Osteoblast (primary cell): ENCODE data around the gene YJEFN3. TPM values are rescaled to one million over a fixed set of nuclear protein-coding genes. Genes with fewer than 3 reads are reported as not detected.

Source experiments
- DNase-seq: peaks from one replicate; pipeline ENCODE4 v3.0.0; 2011; ENCODE audit warnings: low spot score, mixed read lengths; ENCODE audit not compliant: insufficient read length; ENCODE audit errors: missing footprints
- H2AFZ ChIP-seq: 2 replicates; pipeline ENCODE4 v1.6.0; 2011; ENCODE audit warnings: mild to moderate bottlenecking, low read length
- H3K27ac ChIP-seq: 2 replicates; pipeline ENCODE4 v1.5.1; 2011; ENCODE audit warnings: mild to moderate bottlenecking, low read depth, low read length, moderate library complexity
- H3K27me3 ChIP-seq: 2 replicates; pipeline ENCODE4 v1.6.0; 2012; ENCODE audit warnings: mild to moderate bottlenecking, control low read depth, inconsistent platforms, low read length, moderate library complexity; ENCODE audit not compliant: insufficient read depth
- H3K36me3 ChIP-seq: 2 replicates; pipeline ENCODE4 v1.5.1; 2011; ENCODE audit warnings: mild to moderate bottlenecking, low read length, control low read depth, moderate library complexity; ENCODE audit not compliant: insufficient read depth
- H3K4me1 ChIP-seq: 2 replicates; pipeline ENCODE4 v1.5.1; 2011; ENCODE audit warnings: mild to moderate bottlenecking, low read length, control low read depth, moderate library complexity; ENCODE audit not compliant: insufficient read depth
- H3K4me2 ChIP-seq: 2 replicates; pipeline ENCODE4 v1.6.0; 2011; ENCODE audit warnings: mild to moderate bottlenecking, low read length; ENCODE audit not compliant: insufficient read depth
- H3K4me3 ChIP-seq: fragments of 200-600 bp; sonication (generic); 3 replicates; pipeline ENCODE4 v1.5.1; 2012; ENCODE audit warnings: mild to moderate bottlenecking, low read length, inconsistent platforms; ENCODE audit not compliant: insufficient read depth
- H3K79me2 ChIP-seq: 2 replicates; pipeline ENCODE4 v1.6.0; 2012; ENCODE audit warnings: mild to moderate bottlenecking, low read length, control low read depth, inconsistent platforms; ENCODE audit not compliant: insufficient read depth
- H3K9me3 ChIP-seq: 2 replicates; pipeline ENCODE4 v1.5.1; 2011; ENCODE audit warnings: low read depth, low read length, control low read depth
- H4K20me1 ChIP-seq: 2 replicates; pipeline ENCODE4 v1.6.0; 2012; ENCODE audit warnings: mild to moderate bottlenecking, low read length, control low read depth; ENCODE audit not compliant: insufficient read depth
- CTCF ChIP-seq: IDR thresholded peaks from 2 replicates; pipeline ENCODE4 v1.5.1; 2011; ENCODE audit warnings: mild to moderate bottlenecking, low read depth, low read length, moderate library complexity; ENCODE audit errors: extremely low read depth
- total RNA-seq: library from RNA; depleted of rRNA; stranded (reverse); fragments of >200 nt; gene quantifications from 2 replicates; pipeline ENCODE4 v1.2.3, GENCODE V29; 2012

YJEFN3 gene
- total RNA-seq, 1 donor, result under 0.01 TPM

GRCh38 chr19:19515642-19516519, 12.8 kb upstream of the YJEFN3 start, which contains the start of gene NDUFA13:
TSS of gene NDUFA13 (plus strand) at chr19:19516225. CDS start at chr19:19516239, 14 bp downstream.
- H3K27me3 ChIP-seq, result no peaks in the 10 kb centered on the region
- peak within 1 kb of the TSS; percentile 96 for H2AFZ ChIP-seq
- H3K27ac ChIP-seq, result peak within 1 kb of the TSS; percentile 77
- DNase-seq, result peak; percentile 98
- H3K79me2 ChIP-seq, result peaks cover 46% of the 10 kb centered on the region
- TF ChIP-seq CTCF, result peak; percentile 17
- H4K20me1 ChIP-seq, result peaks cover 8% of the 10 kb centered on the region
- H3K4me1 ChIP-seq, result peaks cover 12% of the 10 kb centered on the region
- H3K4me3 ChIP-seq, result peak within 1 kb of the TSS; percentile 97
- H3K4me2 ChIP-seq, result peak within 1 kb of the TSS; percentile 98
- peaks cover 3% of the 10 kb centered on the region for H3K9me3 ChIP-seq
- H3K36me3 ChIP-seq, result peaks cover 19% of the 10 kb centered on the region

- peaks cover 55% of the 10 kb centered on the region for H3K79me2 ChIP-seq
- H3K9me3 ChIP-seq, result peaks cover 3% of the 10 kb centered on the region
- H4K20me1 ChIP-seq, result peaks cover 8% of the 10 kb centered on the region
- H3K36me3 ChIP-seq, result peaks cover 20% of the 10 kb centered on the region
- TF ChIP-seq CTCF, result no peak
- H3K27ac ChIP-seq, result no peak overlapping the region
- H2AFZ ChIP-seq, result no peak overlapping the region
- H3K4me2 ChIP-seq, result peak overlapping the region; percentile 98
- no peak for DNase-seq
- H3K4me3 ChIP-seq, result peak overlapping the region; percentile 97
- no peaks in the 10 kb centered on the region for H3K27me3 ChIP-seq
- H3K4me1 ChIP-seq, result peaks cover 12% of the 10 kb centered on the region
These were observed 11.5 kb upstream of the YJEFN3 start for GRCh38 chr19:19517235-19517619.

GRCh38 chr19:19520989-19521388, 7.7 kb upstream of the YJEFN3 start:
- Histone ChIP-seq H3K9me3 (no peaks in the 10 kb centered on the region), H2AFZ (no peak overlapping the region), H3K4me2 (no peak overlapping the region), H3K27ac (no peak overlapping the region), H3K27me3 (no peaks in the 10 kb centered on the region), H3K36me3 (peaks cover 20% of the 10 kb centered on the region), H3K4me3 (no peak overlapping the region), H3K79me2 (peaks cover 86% of the 10 kb centered on the region), H3K4me1 (peaks cover 6% of the 10 kb centered on the region), H4K20me1 (peaks cover 35% of the 10 kb centered on the region)
- peak; percentile 57 for DNase-seq
- no peak for TF ChIP-seq CTCF

GRCh38 chr19:19523177-19523576, 5.5 kb upstream of the YJEFN3 start:
- H3K4me1 ChIP-seq, result no peaks in the 10 kb centered on the region
- H3K9me3 ChIP-seq, result no peaks in the 10 kb centered on the region
- H3K4me3 ChIP-seq, result no peak overlapping the region
- peaks cover 43% of the 10 kb centered on the region for H4K20me1 ChIP-seq
- H3K27me3 ChIP-seq, result no peaks in the 10 kb centered on the region
- H2AFZ ChIP-seq, result no peak overlapping the region
- H3K36me3 ChIP-seq, result peaks cover 25% of the 10 kb centered on the region
- no peak for DNase-seq
- H3K79me2 ChIP-seq, result peaks cover 65% of the 10 kb centered on the region
- H3K27ac ChIP-seq, result no peak overlapping the region
- H3K4me2 ChIP-seq, result no peak overlapping the region
- no peak for TF ChIP-seq CTCF
